Lower leg skin (tissue), 4 donors: Measurements from ENCODE around the gene NKAIN4. TPM values are rescaled to one million over a fixed set of nuclear protein-coding genes. Genes with fewer than 3 reads are reported as not detected.

Experiments used
- DNase-seq, 2 donors: peaks; one replicate each; pipeline ENCODE4 v3.0.0-alpha.2; 2019; ENCODE audit warnings: low spot score in 2 of 2
- H3K4me3 ChIP-seq: fragments of 200-600 bp; sonication (generic); 2 replicates; pipeline ENCODE4 v1.5.1; 2017; ENCODE audit warnings: mild to moderate bottlenecking, low read depth; ENCODE audit not compliant: poor library complexity, severe bottlenecking
- CTCF ChIP-seq, 3 donors: fragments of 450-650 bp; IDR thresholded peaks; one replicate each; pipeline ENCODE4 v1.5.1; 2016; ENCODE audit warnings: antibody characterized with exemption in 3 of 3, mild to moderate bottlenecking in 3 of 3, moderate library complexity in 2 of 3
- POLR2A ChIP-seq, 2 donors: fragments of 450-650 bp; IDR thresholded peaks; one replicate each; pipeline ENCODE4 v1.6.1; 2016 to 2017; ENCODE audit warnings: antibody characterized with exemption in 2 of 2, mild to moderate bottlenecking in 1 of 2, moderate library complexity in 1 of 2
- WGBS, 2 donors: methylation state at CpG; one replicate each; pipeline ENCODE4 v1.1.5; 2018; 5-methylcytosine and 5-hydroxymethylcytosine counted together
- intact Hi-C: fragments of 100-400 bp; cut with DNase I; formaldehyde crosslinking; loops from one replicate; pipeline ENCODE4 v1.15.0; 2023; ENCODE audit warnings: low total_unique reads
- microRNA counts, 2 donors: library from miRNA; unstranded; fragments of <30 nt; microRNA quantifications; one replicate each; lab custom pipeline; 2016
- microRNA-seq, 2 donors: library from miRNA; unstranded; fragments of <30 nt; microRNA quantifications; one replicate each; pipeline ENCODE4, GENCODE V29; 2016; ENCODE audit warnings: borderline replicate concordance in 2 of 2, borderline number of aligned reads in 1 of 2
- total RNA-seq, 4 donors: library from RNA; depleted of rRNA; stranded (reverse); fragments of >200 nt; gene quantifications; one replicate each; pipeline ENCODE4 v1.1.0, GENCODE V29; 2016

The NKAIN4 gene
- total RNA-seq, 4 donors from 2014 or later: 0.23 to 1.1 TPM; not detected in 2

- 86 to 88% methylated on average over 14 of the region's 14 CpGs for WGBS, 2 donors
- H3K4me3 ChIP-seq: no peak overlapping the region
- intact Hi-C loops: no loop called here
- TF ChIP-seq POLR2A (IDR thresholded peaks at IDR 0.05): no peak
- no peak for TF ChIP-seq CTCF (IDR thresholded peaks at IDR 0.05)
- DNase-seq: no peak
These were observed 60.1 kb downstream of the NKAIN4 start for GRCh38 chr20:63194007-63194796.

- H3K4me3 ChIP-seq: no peak overlapping the region
- intact Hi-C loops: no loop called here
- TF ChIP-seq CTCF (IDR thresholded peaks at IDR 0.05): no peak
- no peak for TF ChIP-seq POLR2A (IDR thresholded peaks at IDR 0.05)
- 91 to 94% methylated on average over 21 of the region's 21 CpGs for WGBS, 2 donors
- no peak for DNase-seq
These were observed 61.5 kb downstream of the NKAIN4 start for GRCh38 chr20:63192721-63193120.

- peak in 1 of 2 donors; percentile 24 for DNase-seq
- intact Hi-C loops: no loop called here
- no peak overlapping the region for H3K4me3 ChIP-seq
- 53 to 58% methylated on average over 13 to 14 of the region's 14 CpGs for WGBS, 2 donors
- TF ChIP-seq CTCF (IDR thresholded peaks at IDR 0.05): no peak
- no peak for TF ChIP-seq POLR2A (IDR thresholded peaks at IDR 0.05)
These were observed 62.9 kb downstream of the NKAIN4 start for GRCh38 chr20:63191400-63191799.

- no peak for DNase-seq
- intact Hi-C loops: no loop called here
- no peak overlapping the region for H3K4me3 ChIP-seq
- 87 to 91% methylated on average over 16 of the region's 20 CpGs for WGBS, 2 donors
- TF ChIP-seq CTCF (IDR thresholded peaks at IDR 0.05): no peak
- no peak for TF ChIP-seq POLR2A (IDR thresholded peaks at IDR 0.05)
These were observed 63.4 kb downstream of the NKAIN4 start for GRCh38 chr20:63190828-63191227.

MicroRNA genes within 50 kb of the gene (microRNA counts, 767-probe panel; counts per million panel counts)
- 0 to 358 counts per million in 2 donors for microRNA hsa-miR-3196 (lab: Ali Mortazavi, UCI)

Small RNA genes lying within 50 kb of the gene (microRNA-seq; reads per million reads assigned to microRNA genes)
- gene MIR3196 (0 reads per million in 2 donors), gene MIR4326 (0 reads per million in 2 donors)

Other genes with a start within 250 kb of the NKAIN4 start
- gene BHLHE23, start 247.5 kb downstream of the NKAIN4 start, total RNA-seq: under 1 TPM in 1 of 4 donors, not detected in 3; 0.23 TPM
- gene YTHDF1, start 38.3 kb downstream of the NKAIN4 start, total RNA-seq: 10 to 100 TPM; 28.1 to 32.2 (median 30.6) TPM
- gene BIRC7, start 18.6 kb downstream of the NKAIN4 start, total RNA-seq: 1 to 10 TPM in 2 of 4 donors, under 1 TPM in 1, not detected in 1; 0.53 to 2.5 (median 1.4) TPM
- gene ARFGAP1, start 18.4 kb upstream of the NKAIN4 start, total RNA-seq: 10 to 100 TPM; 31.0 to 55.1 (median 36.9) TPM
- not detected for gene COL20A1, start 38.7 kb upstream of the NKAIN4 start, total RNA-seq
- under 1 TPM in 1 of 4 donors, not detected in 3; 0.13 TPM for gene CHRNA4, start 106.9 kb upstream of the NKAIN4 start, total RNA-seq
- not detected for gene KCNQ2, start 218.2 kb upstream of the NKAIN4 start, total RNA-seq
- gene EEF1A2, start 244.6 kb upstream of the NKAIN4 start, total RNA-seq: 10 to 100 TPM; 13.3 to 26.8 (median 22.9) TPM